AG04449 (cell line): ENCODE results near the gene MAP6D1.

Experiments used
- CTCF ChIA-PET: fragments of 350-600 bp; formaldehyde crosslinking; extraction: SDS; loops from one replicate; lab custom pipeline; 2021; ENCODE audit warnings: antibody characterized with exemption; lab: Yijun Ruan, JAX
- POLR2A ChIA-PET: fragments of 400-600, 350-600 bp; formaldehyde crosslinking; extraction: SDS; loops from one replicate; lab custom pipeline; 2020; ENCODE audit warnings: antibody characterized with exemption, inconsistent platforms; lab: Yijun Ruan, JAX
- DNase-seq: peaks from one replicate; pipeline ENCODE4 v3.0.0-alpha.2; 2010; ENCODE audit warnings: low read depth, low spot score
- H3K4me3 ChIP-seq: 2 replicates; pipeline ENCODE4 v1.5.1; 2011; ENCODE audit warnings: low read depth, mild to moderate bottlenecking, control low read depth, low read length
- CTCF ChIP-seq: IDR thresholded peaks from one replicate; pipeline ENCODE4 v1.5.1; 2011; ENCODE audit warnings: mild to moderate bottlenecking, moderate library complexity, low read length, control low read depth, inconsistent platforms; ENCODE audit not compliant: insufficient read depth; ENCODE audit errors: missing control alignments

Gene MAP6D1

DNA sequence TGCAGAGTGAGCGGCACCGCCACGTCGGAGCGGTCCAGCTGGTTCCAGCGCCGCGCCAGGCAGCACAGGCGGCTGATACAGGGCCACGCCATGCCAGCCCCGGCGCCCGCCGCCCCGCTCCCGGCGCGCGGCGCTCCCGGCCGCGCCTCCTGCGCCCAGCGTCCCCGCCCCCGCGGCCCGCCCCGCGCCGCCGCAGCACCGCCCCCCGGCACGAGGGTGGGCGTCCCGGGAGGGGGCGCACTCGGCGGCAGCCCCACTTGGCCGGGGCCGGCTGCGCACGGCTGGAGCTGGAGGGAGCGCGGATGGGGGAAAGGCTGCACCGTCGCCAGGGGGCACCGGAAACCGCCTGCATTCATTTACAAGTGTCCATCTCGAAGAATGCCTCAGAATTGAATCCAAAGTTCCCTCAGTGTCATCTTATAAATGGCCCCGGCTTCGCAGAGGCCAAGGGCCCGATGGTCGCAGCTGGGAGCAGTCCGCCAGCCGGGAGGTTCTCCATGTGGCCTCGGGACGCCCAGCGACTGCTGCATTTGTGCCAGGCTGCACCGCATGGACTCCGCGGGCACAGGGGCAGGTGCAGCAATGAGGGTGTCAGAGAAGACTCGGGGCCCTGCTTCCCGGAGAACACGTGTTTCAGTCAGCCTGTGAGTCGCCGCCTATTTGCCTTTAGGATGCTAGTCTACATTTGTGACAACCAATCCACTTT, at the start of gene MAP6D1:
TSS of gene MAP6D1 (minus strand) at position 122 of the 706 bp plus-strand sequence. CDS start at position 92, 30 bp downstream.
- peak within 1 kb of the TSS; percentile 68 for H3K4me3 ChIP-seq
- TF ChIP-seq CTCF = peak; percentile 66
- ChIA-PET POLR2A (interaction anchor here (1.0 kb wide), 1 partner anchor 59 kb away, joined by 4 read pairs; the partner anchor contains the start of gene PARL), CTCF (interaction anchor here (0.6 to 4.5 kb wide), 13 partner anchors 8 to 176 kb away, joined by 3 to 34 read pairs (median 4); partner anchors contain the start of gene PARL)
- no peak for DNase-seq

DNA sequence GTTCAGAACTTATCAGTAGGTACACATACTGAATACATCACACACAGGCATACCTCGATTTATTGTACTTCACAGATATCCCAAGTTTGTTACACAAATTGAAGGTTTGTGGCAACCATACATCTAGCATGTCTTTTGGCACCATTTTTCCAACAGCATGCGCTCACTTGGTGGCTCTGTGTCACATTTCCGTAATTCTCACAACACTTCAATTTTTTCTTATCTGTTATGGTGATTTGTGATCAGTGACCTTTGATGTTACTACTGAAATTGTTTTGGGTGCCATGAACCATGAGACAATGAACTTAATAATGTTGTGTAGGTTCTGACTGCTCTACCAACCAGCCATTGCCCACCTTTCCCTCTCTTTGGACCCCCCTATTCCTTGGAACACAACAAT, 48.5 kb upstream of the MAP6D1 start:
- H3K4me3 ChIP-seq = no peak overlapping the region
- CTCF ChIA-PET = interaction anchor here (1.0 to 3.0 kb wide), 2 partner anchors 9 to 11 kb away, joined by 4 to 22 read pairs; partner anchors contain the start of gene PARL
- POLR2A ChIA-PET = no interaction called here
- no peak for TF ChIP-seq CTCF
- DNase-seq = no peak

GRCh38 chr3:183871541-183871940, 46.2 kb upstream of the MAP6D1 start:
- ChIA-PET POLR2A (no interaction called here), CTCF (interaction anchor here (0.6 to 1.0 kb wide), 2 partner anchors 13 to 14 kb away, joined by 3 read pairs; no protein-coding TSS in a partner anchor)
- H3K4me3 ChIP-seq = no peak overlapping the region
- no peak for TF ChIP-seq CTCF
- no peak for DNase-seq

DNA sequence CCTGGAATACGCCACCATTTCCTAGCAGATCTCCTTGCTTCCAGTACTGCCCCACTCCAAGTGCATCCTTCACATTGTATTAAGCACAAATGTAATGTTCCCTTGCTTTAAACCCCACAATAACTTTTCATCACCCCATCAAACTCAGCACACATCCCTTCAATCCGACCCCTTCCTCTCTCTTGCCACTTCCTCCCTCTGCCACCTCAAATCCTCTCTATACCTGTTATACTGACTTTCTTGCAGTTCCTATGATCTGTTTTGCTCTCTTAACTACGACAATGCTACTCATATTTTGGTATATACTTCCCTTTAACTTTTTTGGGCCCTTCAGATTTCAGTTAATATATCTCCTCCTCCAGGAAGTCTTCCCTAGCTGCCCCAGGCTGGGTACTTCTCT, 45.2 kb upstream of the MAP6D1 start:
- ChIA-PET POLR2A (no interaction called here), CTCF (interaction anchor here (0.6 kb wide), 1 partner anchor 1069 kb away, joined by 3 read pairs; no protein-coding TSS in a partner anchor)
- no peak overlapping the region for H3K4me3 ChIP-seq
- TF ChIP-seq CTCF = no peak
- no peak for DNase-seq

DNA sequence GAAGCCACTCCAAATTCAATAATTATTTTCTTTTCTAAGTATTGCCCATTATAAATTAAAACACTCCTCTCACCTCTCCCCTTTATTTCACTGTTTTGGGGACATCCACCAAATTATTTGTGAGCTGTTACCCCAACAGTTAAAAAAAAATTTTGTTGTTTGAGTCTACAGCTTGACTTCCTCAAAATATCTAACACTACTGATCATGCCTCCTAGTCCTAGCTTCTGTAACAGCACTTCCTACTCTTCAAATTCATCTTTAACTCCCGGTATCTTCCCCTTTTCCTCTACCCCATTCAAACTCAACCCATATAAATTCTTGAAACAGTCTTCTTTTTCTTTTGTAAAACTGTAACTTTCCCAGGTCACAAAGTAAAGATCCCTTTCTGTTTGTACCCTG, 43.4 kb upstream of the MAP6D1 start:
- H3K4me3 ChIP-seq = no peak overlapping the region
- ChIA-PET CTCF (interaction anchor here (1.1 to 1.6 kb wide), 3 partner anchors 9 to 43 kb away, joined by 3 to 6 read pairs (median 4); partner anchors contain the start of gene MAP6D1), POLR2A (no interaction called here)
- TF ChIP-seq CTCF = no peak
- no peak for DNase-seq

GRCh38 chr3:183862610-183863009, 37.2 kb upstream of the MAP6D1 start:
- no peak overlapping the region for H3K4me3 ChIP-seq
- no peak for TF ChIP-seq CTCF
- DNase-seq = no peak
- POLR2A ChIA-PET = no interaction called here
- CTCF ChIA-PET = interaction anchor here (2.0 to 4.5 kb wide), 2 partner anchors 20 to 22 kb away, joined by 4 to 20 read pairs; partner anchors contain the start of gene PARL
